Stimulated activated CD8-positive, alpha-beta memory T cell treated with anti-CD3 and anti-CD28 coated beads, Interleukin-12 subunit alpha, Interleukin-12 subunit beta, amount 100 ng/mL, for 1 hour (primary cell): ENCODE results near the gene FAM228B.

Source experiments
- DNase-seq: peaks from one replicate; pipeline ENCODE4 v3.0.0-alpha.2; 2020; ENCODE audit warnings: low read depth

Gene FAM228B

DNA sequence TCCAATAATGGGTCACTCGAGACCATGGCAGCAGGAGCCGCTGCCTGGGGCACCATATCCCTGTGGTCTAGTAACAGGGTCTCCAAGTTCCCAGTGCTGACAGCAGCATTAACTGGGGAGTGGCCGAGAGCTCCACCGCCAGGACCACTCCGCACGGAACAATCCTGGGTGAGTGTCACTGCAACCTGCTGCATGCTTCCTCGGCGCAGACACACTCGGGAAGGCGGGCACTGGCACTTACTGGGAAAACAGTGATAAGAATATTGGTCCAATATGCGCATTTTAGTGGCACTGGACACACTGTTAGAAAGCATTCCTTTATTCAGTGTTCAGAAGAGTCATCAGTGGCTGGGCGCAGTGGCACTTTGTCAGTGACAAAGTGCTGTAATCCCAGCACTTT is 81.2 kb downstream of the FAM228B start:
- no peak for DNase-seq

- DNase-seq = no peak
Measured at GRCh38 chr2:24205131-24205530, 81.9 kb downstream of the FAM228B start.

DNA sequence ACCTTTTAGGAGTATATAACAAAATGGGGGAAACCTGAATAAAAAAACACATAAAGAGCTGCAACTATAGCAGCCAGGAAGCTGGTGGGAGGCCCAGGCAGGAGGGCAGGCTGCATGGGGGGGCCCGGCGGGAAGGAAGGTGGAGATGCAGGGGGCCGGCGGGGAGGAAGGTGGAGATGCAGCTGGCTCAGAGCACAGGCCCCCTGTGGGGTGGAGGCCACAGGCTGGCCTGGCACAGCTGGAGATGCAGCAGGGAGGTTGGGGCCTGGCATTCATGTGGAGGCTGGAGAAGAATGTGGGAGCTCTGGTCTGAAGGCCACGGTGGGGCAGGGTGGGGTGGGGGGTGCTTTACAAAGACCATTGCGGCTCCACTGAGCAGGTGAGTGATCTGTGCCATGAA is 83.0 kb downstream of the FAM228B start:
- no peak for DNase-seq

GRCh38 chr2:24206714-24207113 is 83.4 kb downstream of the FAM228B start:
- no peak for DNase-seq

DNA sequence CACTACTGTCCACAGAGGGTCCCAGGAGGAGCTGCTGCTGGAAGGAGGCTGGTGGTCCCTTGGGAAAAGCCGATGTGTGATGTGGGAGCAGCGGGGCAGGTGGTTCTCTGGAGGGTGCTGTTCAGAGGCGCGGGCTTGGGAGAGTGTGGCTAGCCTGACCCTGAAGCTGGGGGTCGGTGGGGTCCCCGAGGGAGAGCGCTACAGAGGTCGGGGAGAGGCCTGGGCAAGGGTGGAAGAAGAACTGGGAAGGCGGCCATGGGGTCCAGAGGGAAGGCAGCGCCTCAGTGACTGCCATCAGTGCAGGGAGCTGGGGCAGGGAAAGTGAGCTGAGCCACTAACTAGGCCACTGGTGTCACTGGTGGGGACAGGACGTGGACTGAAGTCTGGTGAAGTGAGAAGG is 84.1 kb downstream of the FAM228B start:
- no peak for DNase-seq

DNA sequence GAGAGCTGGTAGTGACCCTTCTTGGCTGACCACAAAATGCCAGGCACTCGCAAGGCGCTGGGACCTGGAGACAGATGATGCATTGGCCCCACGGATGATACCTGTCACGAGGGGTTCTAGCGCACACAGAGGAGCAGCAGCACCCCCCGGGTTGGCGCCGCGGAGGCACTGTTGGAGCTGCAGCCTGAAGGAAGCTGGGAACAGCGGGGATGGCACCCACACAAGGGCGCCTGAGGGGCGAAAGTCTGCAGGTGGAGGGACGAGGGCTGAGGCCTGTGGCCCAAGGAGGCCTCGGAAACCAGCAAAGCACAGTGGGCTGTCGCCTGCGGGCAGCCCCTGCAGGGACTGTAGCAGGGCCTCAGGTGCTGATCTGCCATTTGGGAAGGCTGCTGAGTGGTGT is 85.2 kb downstream of the FAM228B start:
- DNase-seq = no peak

GRCh38 chr2:24209389-24210105 is 86.3 kb downstream of the FAM228B start:
- DNase-seq = no peak

DNA sequence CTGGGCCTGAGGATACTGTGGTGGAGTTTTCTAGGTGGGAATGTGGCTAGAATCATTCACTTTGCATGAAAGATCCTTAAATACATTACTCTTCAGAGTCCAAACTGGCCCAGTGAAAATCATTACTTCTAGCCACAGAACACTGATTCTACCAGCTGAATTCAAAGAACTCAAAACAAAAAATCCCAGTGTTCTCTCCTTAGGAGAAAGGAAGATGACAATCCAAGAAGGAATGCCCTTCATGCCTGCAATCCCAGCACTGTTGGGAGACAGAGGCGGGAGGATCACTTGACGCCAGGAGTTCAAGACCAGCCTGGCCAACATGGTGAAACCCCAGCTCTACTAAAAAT is 86.8 kb downstream of the FAM228B start:
- DNase-seq = no peak

- no peak for DNase-seq
Measured at GRCh38 chr2:24210723-24211122, 87.5 kb downstream of the FAM228B start.

- DNase-seq = no peak
Measured at GRCh38 chr2:24211408-24211807, 88.1 kb downstream of the FAM228B start.

GRCh38 chr2:24214880-24215279 is 91.6 kb downstream of the FAM228B start:
- no peak for DNase-seq
